AG10803 (cell line): ENCODE results near the gene PDLIM7.

Source experiments
- DNase-seq: peaks from one replicate; pipeline ENCODE4 v3.0.0; 2010; ENCODE audit warnings: low read depth
- H3K4me3 ChIP-seq: 2 replicates; pipeline ENCODE4 v1.5.1; 2011; ENCODE audit warnings: mild to moderate bottlenecking, low read length, control low read depth
- TF ChIP-seq, protein P1 (sequence below): conservative IDR thresholded peaks from 2 replicates; pipeline ENCODE4 v1.5.1; 2011; ENCODE audit warnings: mild to moderate bottlenecking, low read length, control low read depth, inconsistent platforms

Gene PDLIM7

DNA sequence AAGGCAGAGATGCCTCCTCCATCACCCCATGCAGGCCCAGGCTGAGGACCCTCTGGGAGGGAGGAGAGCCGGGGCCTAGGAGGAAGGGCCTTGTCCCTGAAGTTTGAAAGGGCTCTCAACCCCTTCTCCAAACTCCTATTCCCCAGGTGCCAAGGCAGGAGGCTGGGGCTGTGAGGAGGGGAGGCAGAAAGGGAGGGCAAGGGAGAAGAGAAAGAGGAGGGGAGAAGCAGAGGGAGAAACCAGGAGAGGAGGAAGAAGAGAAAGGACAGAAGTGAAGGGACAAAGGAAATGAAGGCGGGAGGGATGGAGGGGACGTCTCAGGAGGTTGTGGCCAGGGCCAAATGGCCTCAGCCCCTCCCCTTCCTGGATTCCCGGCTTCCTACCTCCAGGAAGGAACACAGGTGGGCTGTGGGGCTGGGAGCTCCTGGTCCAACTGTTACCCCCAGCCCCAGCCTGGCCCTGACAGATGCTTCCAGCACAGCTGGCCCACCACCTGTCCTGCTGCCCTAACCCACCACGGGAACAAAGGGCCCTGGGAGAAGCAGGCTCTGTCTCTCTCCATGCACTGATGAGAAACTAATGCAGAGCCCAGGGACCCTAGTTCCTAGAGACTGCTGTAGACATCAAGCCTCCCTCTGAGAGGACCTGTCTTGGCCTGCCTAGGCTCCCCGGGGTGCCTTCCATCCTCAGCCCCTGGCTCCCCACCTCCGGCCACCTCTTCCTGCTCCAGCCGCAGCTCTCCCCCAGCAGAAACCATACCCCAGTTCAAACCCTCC is 27.5 kb downstream of the PDLIM7 start:
- TF ChIP-seq, protein P1, sequence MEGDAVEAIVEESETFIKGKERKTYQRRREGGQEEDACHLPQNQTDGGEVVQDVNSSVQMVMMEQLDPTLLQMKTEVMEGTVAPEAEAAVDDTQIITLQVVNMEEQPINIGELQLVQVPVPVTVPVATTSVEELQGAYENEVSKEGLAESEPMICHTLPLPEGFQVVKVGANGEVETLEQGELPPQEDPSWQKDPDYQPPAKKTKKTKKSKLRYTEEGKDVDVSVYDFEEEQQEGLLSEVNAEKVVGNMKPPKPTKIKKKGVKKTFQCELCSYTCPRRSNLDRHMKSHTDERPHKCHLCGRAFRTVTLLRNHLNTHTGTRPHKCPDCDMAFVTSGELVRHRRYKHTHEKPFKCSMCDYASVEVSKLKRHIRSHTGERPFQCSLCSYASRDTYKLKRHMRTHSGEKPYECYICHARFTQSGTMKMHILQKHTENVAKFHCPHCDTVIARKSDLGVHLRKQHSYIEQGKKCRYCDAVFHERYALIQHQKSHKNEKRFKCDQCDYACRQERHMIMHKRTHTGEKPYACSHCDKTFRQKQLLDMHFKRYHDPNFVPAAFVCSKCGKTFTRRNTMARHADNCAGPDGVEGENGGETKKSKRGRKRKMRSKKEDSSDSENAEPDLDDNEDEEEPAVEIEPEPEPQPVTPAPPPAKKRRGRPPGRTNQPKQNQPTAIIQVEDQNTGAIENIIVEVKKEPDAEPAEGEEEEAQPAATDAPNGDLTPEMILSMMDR: no peak
- DNase-seq: no peak
- no peak overlapping the region for H3K4me3 ChIP-seq

DNA sequence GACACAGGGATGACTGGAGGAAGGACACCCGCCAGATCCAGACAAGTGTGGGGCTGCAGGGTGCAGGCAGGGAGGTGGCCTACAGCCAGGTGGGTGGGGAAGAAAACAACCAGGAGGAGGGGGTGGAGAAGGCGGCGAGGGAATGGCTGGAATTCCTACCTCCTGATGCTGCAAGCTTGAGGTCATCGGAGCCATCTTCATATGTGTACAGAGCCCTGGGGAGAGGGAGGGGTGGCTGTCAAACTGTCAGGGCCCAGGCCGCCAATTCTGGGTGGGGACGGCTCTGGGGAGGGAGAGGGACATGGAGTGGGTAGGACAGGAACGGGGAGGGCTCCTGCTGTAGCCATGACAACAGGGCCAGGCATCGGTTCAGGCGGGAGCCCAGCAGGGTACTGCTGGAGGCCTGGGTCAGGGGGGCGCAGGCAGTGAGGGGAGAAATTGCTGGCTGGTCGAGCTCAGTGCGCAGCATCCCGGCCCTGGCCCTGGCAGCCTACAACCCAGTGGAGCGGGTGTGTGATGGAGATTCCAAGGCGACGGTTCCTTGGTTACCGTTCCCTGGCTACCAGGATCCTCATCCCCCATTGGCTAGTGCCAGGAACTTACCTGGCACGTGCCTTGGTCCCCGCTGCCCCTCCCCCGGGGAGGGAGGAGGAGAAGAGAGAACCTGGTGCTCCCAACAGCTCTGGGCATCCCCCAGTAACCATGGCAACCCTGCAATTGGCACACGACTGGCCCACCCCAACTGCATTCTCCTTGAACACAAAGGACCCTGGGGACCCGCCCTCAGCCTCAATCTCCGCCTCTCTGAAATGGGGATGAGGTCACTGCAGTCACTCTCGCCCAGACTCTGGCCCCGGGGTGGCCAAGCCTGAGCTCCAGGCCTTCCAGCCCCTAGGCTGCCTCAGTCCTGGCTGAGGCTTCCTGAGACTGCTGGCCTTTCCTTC is 28.4 kb downstream of the PDLIM7 start:
- TF ChIP-seq, protein P1: no peak
- H3K4me3 ChIP-seq: no peak overlapping the region
- DNase-seq: peak; percentile 78

DNA sequence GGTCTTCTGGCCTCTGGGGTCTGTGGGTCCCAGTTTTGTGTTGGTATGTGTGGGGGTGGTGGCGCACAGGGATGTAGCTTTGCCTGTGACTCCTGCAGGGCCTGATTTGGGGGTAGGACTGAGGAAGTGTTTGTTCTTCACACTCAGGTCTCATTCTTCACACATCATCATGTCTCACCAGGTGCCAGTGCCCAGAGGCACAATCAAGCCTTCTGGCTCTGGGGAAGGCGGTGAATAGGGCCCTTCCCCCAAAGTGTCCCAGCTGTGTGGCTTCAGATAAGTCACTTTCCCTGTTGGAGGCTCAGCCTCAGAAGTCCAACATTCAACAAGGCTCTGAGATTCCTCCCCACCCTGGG is 29.1 kb downstream of the PDLIM7 start:
- DNase-seq: no peak
- H3K4me3 ChIP-seq: no peak overlapping the region
- TF ChIP-seq, protein P1: no peak

DNA sequence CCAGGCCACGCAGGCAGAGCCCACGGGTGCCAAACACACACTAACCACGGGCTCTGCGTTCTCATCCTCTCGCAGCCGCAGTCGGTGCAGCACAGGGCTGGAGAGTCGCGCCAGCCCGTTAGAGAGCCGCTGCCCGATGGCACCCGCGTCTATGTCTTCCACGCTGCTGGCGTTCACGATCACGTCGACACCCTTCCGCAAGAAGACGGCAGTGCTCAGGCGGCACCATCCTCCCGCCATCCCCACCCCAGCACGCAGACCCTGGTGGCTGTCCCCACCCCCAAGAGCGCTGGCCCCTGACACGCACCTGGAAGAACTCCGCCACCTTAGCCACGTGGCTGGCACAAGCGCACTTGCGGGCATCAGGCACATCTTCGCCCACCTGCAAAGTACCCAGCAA is 30.0 kb downstream of the PDLIM7 start:
- no peak for DNase-seq
- TF ChIP-seq, protein P1: no peak
- H3K4me3 ChIP-seq: no peak overlapping the region

DNA sequence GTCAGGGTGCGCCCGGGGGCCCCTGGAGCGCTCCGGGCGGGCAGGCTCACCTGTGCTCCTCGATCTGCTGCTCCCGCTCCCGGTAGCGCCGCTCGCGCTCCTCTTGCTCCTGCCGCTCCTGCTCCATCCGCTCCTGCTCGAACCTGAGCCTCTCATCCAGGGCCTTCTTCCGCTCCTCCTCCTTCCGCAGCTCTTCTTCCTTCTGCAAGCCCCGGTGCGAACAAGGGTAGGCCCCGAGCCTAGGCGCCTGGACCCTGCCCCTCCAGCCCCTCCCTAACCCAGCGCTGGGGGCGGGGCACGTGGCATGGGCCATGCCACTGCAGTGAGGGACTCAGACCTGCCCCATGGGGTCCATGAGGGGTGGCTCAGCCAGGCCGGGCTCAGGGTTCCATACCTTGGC is 30.5 kb downstream of the PDLIM7 start:
- no peak overlapping the region for H3K4me3 ChIP-seq
- DNase-seq: no peak
- TF ChIP-seq, protein P1: no peak

DNA sequence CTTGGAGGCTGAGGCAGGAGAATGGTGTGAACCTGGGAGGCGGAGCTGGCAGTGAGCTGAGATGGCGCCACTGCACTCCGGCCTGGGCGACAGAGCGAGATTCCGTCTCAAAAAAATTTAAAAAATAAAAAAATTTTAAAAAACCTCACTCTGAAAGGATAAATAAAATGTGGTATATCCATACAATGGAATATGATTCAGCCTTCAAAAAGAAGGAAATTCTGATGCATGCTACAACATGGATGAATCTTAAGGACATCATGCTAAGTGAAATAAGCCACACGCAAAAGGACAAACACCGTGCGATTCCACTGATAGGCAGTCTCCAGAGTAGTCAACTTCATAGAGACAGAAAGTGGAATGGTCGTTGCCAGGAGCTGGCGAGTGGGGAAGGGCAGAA is 32.4 kb downstream of the PDLIM7 start:
- DNase-seq: no peak
- H3K4me3 ChIP-seq: no peak overlapping the region
- TF ChIP-seq, protein P1: no peak
